Measurements from ENCODE around the gene PRKX. TPM values are rescaled to one million over a fixed set of nuclear protein-coding genes. Genes with fewer than 3 reads are reported as not detected.

PRKX gene
- total and polyA plus RNA-seq, 2 of the 8 experiments (the other 6 are each of a cell fraction or from before 2014, with no cell fraction given) = 19.4 to 55.3 TPM

DNA sequence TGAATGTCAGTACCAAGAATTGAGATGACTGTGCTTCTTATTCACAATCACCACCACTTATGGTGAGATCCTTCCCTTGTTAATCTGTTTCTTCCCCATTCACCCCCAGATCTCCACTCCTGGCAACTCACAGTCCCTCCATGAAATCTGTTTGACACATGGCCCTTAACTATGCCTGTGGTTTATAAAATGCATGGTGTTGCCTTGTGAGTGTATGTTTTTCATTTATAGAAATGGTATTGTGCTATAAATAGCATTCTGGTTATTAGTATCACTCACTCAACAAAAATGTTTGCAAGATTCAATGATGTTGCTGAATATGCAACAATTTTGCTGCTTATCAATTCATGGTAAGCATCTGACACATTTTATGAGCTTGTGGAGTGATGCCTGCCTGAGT lies 131.0 kb downstream of the PRKX start (continued):
- TF ChIP-seq, protein P1, sequence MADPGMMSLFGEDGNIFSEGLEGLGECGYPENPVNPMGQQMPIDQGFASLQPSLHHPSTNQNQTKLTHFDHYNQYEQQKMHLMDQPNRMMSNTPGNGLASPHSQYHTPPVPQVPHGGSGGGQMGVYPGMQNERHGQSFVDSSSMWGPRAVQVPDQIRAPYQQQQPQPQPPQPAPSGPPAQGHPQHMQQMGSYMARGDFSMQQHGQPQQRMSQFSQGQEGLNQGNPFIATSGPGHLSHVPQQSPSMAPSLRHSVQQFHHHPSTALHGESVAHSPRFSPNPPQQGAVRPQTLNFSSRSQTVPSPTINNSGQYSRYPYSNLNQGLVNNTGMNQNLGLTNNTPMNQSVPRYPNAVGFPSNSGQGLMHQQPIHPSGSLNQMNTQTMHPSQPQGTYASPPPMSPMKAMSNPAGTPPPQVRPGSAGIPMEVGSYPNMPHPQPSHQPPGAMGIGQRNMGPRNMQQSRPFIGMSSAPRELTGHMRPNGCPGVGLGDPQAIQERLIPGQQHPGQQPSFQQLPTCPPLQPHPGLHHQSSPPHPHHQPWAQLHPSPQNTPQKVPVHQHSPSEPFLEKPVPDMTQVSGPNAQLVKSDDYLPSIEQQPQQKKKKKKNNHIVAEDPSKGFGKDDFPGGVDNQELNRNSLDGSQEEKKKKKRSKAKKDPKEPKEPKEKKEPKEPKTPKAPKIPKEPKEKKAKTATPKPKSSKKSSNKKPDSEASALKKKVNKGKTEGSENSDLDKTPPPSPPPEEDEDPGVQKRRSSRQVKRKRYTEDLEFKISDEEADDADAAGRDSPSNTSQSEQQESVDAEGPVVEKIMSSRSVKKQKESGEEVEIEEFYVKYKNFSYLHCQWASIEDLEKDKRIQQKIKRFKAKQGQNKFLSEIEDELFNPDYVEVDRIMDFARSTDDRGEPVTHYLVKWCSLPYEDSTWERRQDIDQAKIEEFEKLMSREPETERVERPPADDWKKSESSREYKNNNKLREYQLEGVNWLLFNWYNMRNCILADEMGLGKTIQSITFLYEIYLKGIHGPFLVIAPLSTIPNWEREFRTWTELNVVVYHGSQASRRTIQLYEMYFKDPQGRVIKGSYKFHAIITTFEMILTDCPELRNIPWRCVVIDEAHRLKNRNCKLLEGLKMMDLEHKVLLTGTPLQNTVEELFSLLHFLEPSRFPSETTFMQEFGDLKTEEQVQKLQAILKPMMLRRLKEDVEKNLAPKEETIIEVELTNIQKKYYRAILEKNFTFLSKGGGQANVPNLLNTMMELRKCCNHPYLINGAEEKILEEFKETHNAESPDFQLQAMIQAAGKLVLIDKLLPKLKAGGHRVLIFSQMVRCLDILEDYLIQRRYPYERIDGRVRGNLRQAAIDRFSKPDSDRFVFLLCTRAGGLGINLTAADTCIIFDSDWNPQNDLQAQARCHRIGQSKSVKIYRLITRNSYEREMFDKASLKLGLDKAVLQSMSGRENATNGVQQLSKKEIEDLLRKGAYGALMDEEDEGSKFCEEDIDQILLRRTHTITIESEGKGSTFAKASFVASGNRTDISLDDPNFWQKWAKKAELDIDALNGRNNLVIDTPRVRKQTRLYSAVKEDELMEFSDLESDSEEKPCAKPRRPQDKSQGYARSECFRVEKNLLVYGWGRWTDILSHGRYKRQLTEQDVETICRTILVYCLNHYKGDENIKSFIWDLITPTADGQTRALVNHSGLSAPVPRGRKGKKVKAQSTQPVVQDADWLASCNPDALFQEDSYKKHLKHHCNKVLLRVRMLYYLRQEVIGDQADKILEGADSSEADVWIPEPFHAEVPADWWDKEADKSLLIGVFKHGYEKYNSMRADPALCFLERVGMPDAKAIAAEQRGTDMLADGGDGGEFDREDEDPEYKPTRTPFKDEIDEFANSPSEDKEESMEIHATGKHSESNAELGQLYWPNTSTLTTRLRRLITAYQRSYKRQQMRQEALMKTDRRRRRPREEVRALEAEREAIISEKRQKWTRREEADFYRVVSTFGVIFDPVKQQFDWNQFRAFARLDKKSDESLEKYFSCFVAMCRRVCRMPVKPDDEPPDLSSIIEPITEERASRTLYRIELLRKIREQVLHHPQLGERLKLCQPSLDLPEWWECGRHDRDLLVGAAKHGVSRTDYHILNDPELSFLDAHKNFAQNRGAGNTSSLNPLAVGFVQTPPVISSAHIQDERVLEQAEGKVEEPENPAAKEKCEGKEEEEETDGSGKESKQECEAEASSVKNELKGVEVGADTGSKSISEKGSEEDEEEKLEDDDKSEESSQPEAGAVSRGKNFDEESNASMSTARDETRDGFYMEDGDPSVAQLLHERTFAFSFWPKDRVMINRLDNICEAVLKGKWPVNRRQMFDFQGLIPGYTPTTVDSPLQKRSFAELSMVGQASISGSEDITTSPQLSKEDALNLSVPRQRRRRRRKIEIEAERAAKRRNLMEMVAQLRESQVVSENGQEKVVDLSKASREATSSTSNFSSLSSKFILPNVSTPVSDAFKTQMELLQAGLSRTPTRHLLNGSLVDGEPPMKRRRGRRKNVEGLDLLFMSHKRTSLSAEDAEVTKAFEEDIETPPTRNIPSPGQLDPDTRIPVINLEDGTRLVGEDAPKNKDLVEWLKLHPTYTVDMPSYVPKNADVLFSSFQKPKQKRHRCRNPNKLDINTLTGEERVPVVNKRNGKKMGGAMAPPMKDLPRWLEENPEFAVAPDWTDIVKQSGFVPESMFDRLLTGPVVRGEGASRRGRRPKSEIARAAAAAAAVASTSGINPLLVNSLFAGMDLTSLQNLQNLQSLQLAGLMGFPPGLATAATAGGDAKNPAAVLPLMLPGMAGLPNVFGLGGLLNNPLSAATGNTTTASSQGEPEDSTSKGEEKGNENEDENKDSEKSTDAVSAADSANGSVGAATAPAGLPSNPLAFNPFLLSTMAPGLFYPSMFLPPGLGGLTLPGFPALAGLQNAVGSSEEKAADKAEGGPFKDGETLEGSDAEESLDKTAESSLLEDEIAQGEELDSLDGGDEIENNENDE (IDR thresholded peaks at IDR 0.05; ENCODE audit: insufficient replicate concordance, low read length) = no peak
- TF ChIP-seq SUZ12 (IDR thresholded peaks at IDR 0.05; ENCODE audit: low read length) = no peak
- no peak for TF ChIP-seq POU5F1 (IDR thresholded peaks at IDR 0.05; ENCODE audit: low read depth, low read length)
- TF ChIP-seq, protein P2, sequence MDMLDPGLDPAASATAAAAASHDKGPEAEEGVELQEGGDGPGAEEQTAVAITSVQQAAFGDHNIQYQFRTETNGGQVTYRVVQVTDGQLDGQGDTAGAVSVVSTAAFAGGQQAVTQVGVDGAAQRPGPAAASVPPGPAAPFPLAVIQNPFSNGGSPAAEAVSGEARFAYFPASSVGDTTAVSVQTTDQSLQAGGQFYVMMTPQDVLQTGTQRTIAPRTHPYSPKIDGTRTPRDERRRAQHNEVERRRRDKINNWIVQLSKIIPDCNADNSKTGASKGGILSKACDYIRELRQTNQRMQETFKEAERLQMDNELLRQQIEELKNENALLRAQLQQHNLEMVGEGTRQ (IDR thresholded peaks at IDR 0.05; ENCODE audit: low read length) = no peak
- no peak for TF ChIP-seq HDAC2 (IDR thresholded peaks at IDR 0.05; ENCODE audit: borderline replicate concordance in 1 of 2, low read depth in 2 of 2, low read length in 2 of 2)
- TF ChIP-seq JUN (IDR thresholded peaks at IDR 0.05; ENCODE audit: low read depth, low read length) = no peak
- no peak for TF ChIP-seq EP300 (IDR thresholded peaks at IDR 0.05; ENCODE audit: borderline replicate concordance in 1 of 2, low read depth in 2 of 2, low read length in 2 of 2)
- TF ChIP-seq BACH1 (IDR thresholded peaks at IDR 0.05; ENCODE audit: low read length) = no peak
- no peak for TF ChIP-seq TAF7 (optimal IDR thresholded peaks at IDR 0.05; ENCODE audit: borderline replicate concordance, low read depth, low read length)
- no peak for TF ChIP-seq MAFK (IDR thresholded peaks at IDR 0.05; ENCODE audit: low read depth, low read length)
